ENCODE measurements around the gene POLD2.

POLD2 gene

DNA sequence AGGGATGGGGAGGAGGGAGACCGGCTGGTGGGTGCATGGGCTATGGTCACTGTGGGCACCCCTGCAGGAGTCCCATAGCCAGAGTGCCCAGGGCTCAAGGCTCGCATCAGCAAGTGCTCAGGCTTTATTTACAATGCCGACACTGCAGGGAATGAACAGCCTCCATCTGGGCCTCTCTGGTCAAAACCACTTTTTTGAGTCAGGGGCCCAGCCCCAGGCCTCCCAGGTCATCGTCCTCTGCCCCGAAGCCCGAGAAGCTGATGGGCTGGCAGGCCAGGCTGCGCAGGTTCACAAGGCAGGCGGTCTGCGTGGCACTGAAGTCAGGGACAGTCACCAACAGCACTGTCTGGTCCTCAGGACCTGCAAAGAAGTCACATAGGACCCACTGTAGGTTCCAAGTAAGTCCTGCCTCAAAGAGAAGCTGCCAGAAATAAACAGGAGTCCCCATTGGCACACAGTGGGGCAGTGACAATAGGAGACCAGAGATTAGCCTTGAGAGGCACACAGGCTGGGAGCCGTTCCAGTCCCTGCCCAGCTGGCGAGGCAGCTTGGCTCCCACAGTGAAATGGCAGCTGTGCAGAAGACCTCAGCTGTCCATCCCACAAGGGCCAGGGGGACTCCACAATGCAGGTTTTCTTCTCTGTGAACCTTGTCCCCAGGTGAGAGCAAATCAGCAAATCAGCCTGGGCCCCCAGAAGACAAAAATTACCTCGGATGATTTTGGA lies 8.6 kb downstream of the POLD2 start:
- no peak for DNase-seq (ENCODE audit: low read depth in 2 of 3, low spot score in 1 of 3)

DNA sequence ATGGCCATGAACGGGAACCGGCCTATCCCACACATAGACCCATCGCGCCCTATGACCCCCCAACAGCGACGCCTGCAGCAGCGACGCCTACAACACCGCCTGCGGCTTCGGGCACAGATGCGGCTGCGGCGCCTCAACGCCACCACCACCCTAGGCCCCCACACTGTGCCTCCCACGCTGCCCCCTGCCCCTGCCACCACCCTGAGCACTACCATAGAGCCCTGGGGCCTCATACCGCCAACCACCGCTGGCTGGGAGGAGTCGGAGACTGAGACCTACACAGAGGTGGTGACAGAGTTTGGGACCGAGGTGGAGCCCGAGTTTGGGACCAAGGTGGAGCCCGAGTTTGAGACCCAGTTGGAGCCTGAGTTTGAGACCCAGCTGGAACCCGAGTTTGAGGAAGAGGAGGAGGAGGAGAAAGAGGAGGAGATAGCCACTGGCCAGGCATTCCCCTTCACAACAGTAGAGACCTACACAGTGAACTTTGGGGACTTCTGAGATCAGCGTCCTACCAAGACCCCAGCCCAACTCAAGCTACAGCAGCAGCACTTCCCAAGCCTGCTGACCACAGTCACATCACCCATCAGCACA lies 9.5 kb downstream of the POLD2 start:
- no peak for DNase-seq (ENCODE audit: low read depth in 2 of 3, low spot score in 1 of 3)

GRCh38 chr7:44112997-44113763 lies 10.2 kb downstream of the POLD2 start:
- no peak for DNase-seq (ENCODE audit: low read depth in 2 of 3, low spot score in 1 of 3)

DNA sequence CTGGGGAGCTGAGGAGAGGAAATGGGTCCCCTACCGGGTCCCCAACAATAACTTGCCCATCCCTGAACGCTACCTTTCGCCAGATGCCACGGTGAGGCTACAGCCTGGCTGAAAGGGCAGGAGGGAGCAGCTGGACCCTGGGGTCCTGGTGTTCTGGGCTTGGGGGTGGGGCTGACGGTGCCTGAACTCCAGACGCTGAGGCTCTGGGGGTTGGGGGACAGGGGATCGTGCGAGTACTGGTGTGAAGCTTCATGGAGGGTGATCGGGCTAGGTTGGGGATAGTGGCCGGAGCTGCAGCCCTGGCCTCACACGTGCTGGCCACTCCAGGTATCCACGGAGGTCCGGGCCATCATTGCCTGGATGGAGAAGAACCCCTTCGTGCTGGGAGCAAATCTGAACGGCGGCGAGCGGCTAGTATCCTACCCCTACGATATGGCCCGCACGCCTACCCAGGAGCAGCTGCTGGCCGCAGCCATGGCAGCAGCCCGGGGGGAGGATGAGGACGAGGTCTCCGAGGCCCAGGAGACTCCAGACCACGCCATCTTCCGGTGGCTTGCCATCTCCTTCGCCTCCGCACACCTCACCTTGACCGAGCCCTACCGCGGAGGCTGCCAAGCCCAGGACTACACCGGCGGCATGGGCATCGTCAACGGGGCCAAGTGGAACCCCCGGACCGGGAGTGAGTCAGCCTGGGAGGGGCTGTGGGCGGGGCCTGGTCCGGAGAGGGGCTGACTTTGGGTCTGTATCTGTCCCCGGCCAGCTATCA lies 10.9 kb downstream of the POLD2 start:
- DNase-seq (ENCODE audit: low read depth in 2 of 3, low spot score in 1 of 3): no peak

- DNase-seq (ENCODE audit: low read depth in 2 of 3, low spot score in 1 of 3): no peak
Observed at GRCh38 chr7:44111761-44112160, 11.6 kb downstream of the POLD2 start.

DNA sequence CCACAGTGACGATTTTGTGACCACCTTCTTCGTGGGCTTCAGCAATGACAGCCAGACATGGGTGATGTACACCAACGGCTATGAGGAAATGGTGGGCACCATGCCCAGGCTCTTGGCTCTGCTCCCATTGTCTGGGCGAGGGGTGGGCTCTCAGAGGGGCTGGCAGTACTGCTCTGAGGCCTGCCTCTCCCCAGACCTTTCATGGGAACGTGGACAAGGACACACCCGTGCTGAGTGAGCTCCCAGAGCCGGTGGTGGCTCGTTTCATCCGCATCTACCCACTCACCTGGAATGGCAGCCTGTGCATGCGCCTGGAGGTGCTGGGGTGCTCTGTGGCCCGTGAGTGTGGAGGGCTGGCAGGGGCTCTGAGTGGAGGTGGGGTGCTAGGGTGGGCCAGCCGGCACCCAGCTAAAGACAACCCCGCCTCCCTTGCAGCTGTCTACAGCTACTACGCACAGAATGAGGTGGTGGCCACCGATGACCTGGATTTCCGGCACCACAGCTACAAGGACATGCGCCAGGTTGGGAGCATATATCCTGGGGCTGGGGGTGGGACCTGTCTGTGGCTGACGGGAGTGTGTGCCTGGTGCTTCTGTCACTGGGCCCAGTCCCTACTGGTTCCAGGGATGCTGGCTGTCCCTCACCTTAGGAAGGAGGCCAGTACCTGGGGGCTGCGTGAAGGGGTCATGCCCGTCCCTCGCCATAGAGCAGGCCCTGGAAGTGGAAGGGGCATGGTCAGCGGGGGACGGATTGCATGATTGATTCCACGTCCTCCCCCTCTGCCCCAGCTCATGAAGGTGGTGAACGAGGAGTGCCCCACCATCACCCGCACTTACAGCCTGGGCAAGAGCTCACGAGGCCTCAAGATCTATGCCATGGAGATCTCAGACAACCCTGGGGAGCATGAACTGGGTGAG lies 12.4 kb downstream of the POLD2 start:
- DNase-seq (ENCODE audit: low read depth in 2 of 3, low spot score in 1 of 3): no peak

DNA sequence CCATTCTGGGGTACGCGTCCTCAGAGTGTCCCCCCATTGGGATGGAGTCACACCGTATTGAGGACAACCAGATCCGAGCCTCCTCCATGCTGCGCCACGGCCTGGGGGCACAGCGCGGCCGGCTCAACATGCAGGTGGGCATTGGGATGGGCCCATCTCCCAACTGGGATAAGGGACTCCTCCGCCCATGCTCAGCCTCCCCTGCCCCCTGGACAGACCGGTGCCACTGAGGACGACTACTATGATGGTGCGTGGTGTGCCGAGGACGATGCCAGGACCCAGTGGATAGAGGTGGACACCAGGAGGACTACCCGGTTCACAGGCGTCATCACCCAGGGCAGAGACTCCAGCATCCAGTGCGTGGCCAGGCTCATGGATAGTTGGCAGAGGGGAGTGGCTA lies 13.4 kb downstream of the POLD2 start:
- DNase-seq (ENCODE audit: low read depth in 2 of 3, low spot score in 1 of 3): no peak

DNA sequence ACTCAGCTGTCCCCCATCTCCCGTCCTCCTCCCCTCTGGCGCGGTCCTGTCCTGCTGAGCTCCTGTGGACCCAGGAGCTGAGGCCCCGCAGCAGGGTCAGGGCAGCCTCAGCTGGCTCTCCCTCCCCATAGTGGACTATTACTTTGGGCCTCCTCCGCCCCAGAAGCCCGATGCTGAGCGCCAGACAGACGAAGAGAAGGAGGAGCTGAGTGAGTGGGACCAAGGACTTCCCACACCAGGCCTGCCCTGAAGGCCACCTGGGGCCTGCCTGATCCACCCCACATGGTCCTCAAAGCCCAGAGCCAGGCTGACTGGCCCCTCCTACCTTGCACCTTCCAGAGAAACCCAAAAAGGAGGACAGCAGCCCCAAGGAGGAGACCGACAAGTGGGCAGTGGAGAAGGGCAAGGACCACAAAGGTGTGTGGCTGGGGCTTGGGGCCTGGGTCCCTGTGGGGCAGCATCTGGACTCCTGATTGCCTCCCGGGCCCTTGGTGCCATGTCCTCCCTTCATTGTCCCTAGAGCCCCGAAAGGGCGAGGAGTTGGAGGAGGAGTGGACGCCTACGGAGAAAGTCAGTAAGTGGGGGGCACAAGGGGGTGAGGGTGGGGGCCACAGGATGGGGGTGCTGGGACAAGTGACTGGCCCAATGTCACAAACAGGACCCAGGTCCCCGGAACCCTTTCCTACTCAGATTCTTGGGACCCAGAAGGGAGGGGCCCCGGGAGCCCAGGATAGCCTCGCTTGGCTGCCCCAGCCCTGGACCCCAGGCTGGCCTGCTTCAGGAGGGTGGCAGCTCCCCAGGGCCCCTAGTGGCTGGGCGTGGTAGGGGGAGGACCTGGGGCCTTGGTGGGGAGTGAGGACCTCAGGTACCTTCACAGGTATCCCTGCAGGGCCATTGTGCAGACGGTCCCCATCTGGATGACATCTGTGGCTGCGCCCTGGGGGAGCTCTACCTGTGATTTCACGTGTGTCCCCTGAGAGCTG lies 14.3 kb downstream of the POLD2 start:
- no peak for DNase-seq (ENCODE audit: low read depth in 2 of 3, low spot score in 1 of 3)

GRCh38 chr7:44107961-44108767 lies 15.2 kb downstream of the POLD2 start:
- DNase-seq (ENCODE audit: low read depth in 2 of 3, low spot score in 1 of 3): no peak

DNA sequence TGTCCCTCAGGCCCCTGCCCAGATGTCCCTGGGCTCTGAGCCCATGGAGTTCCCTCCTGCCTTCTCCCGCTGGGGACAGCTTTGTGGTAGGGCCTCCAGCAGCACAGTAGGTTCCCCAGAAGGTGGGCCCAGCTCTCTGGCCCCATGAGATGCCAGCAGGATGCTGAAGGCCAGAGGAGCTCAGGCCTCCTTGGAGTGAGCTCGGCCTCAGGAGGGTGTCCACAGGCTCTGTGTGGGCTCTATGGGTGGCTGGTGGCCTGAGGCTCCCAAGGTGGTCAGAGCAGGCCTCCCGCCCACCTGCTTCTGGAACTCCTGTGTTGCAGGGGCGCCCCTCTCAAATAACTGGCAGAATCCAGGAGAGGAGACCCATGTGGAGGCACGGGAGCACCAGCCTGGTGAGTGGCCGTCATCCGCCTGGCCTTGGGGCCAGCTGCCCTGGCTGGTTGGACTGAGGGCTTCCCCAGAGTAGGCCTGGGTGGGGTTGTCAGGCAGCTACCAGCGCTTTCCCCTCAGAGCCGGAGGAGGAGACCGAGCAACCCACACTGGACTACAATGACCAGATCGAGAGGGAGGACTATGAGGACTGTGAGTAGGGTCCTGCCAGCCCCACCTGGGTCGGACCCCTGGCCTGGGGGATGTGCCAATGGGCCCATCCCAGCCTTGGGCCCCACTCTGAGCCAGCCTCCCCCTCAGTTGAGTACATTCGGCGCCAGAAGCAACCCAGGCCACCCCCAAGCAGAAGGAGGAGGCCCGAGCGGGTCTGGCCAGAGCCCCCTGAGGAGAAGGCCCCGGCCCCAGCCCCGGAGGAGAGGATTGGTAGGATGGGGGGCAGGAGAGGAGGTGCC lies 16.0 kb downstream of the POLD2 start:
- DNase-seq (ENCODE audit: low read depth in 2 of 3, low spot score in 1 of 3): no peak

DNA sequence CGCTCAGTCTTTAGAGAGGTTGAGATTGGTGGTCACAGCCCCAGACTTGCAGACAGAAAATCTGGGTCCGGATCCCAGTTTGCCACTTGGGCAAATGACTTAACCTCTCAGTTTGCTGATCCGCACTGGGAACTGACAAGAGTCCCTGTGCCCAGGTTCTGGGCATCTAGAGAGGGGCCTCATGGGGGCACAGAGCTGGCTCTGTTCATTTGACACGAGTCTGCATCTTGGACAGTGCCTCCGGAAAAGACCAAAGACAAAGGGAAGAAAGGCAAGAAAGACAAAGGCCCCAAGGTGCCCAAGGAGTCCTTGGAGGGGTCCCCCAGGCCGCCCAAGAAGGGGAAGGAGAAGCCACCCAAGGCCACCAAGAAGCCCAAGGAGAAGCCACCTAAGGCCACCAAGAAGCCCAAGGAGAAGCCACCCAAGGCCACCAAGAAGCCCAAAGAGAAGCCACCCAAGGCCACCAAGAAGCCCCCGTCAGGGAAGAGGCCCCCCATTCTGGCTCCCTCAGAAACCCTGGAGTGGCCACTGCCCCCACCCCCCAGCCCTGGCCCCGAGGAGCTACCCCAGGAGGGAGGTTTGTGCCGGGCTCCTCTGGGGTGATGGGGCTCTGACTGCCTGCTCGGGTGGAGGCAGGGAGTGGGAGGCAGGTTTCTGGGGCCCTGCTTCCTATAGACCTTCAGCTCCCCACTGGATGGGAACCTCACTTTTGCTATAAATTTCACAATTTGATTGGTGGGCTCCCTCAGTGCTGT lies 16.9 kb downstream of the POLD2 start:
- no peak for DNase-seq (ENCODE audit: low read depth in 2 of 3, low spot score in 1 of 3)

GRCh38 chr7:44105832-44106231 lies 17.5 kb downstream of the POLD2 start:
- DNase-seq (ENCODE audit: low read depth in 2 of 3, low spot score in 1 of 3): no peak

DNA sequence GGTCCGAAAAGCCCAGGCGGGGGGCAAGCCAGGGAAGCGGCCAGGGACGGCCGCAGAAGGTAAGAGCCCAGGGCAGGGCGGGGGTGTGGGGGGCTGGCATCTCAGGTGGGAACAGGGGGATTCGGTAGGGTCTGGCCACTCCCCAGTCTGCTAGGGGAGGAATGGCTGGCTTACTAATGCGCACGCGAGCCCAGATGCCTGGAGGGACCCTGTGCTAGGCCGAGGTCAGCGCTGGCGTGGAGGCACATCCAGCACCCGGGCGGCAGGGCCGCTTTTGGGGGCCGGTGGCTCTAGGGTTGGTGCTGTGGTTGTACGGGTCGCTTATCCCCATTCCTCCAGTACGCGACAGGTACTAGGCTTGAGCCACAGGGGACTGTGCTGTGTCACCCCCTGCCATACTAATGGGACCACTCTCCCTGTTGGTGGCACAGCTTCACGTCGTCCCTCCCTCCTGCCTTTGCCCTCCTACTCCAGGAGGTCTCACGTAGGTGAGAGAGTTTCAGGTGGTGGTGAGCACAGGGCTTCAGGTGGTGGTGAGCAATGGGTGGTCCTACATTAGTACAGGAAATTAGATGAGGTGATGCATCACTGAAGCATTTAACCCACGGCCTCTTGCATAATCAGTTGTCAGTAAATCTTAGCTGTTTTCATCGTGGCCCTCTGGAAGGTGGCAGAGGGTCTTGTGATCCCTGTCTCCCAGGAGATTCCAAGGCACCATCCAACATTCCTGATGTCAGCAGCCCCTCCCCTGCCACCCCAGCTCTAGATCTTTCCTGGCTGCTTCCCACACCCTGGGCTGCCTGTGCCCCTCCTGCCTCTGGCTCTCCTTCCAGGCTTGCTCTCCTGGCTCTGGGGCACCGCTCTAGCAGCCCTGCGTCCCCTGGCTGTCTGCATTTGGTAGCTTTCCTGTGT lies 18.2 kb downstream of the POLD2 start:
- DNase-seq (ENCODE audit: low read depth in 2 of 3, low spot score in 1 of 3): no peak

- DNase-seq (ENCODE audit: low read depth in 2 of 3, low spot score in 1 of 3): no peak
Observed at GRCh38 chr7:44103923-44104859, 19.2 kb downstream of the POLD2 start, which contains the start of gene AEBP1. Gene AEBP1, plus strand, starts transcription at chr7:44104345. Its CDS starts 321 bp downstream, at chr7:44104666.

GRCh38 chr7:44103566-44103922 lies 19.8 kb downstream of the POLD2 start:
- DNase-seq (ENCODE audit: low read depth in 2 of 3, low spot score in 1 of 3): no peak
